ENCODE results near the gene CBX2. TPM values are rescaled to one million over a fixed set of nuclear protein-coding genes. Genes with fewer than 3 reads are reported as not detected.
A peak's percentile ranks its signal among the peaks of the same experiment; 100 is the strongest.

CBX2 gene
- total RNA-seq = 15.8 and 19.9 TPM in 2 replicates

GRCh38 chr17:79777894-79778503 lies at the start of gene CBX2:
TSS of gene CBX2 (plus strand) at chr17:79778148. CDS start at chr17:79778236, 88 bp downstream.
- no peak for DNase-seq (ENCODE audit: extremely low read depth, low read depth, low spot score)

DNA sequence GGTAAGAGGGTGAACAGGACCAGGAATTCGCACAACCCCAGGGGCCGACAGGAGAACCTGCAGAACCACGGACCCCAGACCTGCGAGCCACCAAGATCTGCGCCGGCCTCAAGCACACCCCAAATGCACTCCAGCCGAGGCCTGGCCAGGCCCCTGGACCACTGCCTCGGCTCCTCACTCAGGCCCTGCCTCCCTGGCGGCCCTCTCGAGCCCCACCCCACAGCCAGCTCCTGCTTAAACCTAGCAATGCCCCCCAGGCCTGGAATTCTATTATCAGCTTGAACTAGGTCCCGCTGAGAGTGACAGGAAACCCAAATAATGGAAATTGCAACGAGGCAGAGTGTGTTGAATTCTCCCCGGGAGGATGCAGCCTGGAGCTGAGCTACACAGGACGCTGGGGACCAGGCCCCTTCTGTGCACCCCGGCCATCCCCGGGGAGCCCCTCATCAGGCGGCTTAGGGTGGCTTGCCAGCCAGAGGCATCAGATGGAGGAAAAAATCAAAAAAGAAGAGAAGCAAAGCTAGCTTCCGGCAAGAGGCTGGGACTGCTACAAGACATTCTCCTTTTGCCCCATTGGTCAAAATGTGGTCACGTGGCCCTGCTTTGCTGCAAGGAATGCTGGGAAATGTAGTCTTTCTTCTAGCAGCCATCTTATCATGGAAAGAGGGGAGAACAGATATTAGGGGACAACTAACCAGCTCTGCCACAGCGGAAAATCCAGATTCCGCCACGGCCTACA lies 49.6 kb upstream of the CBX2 start:
- peak; percentile 73 for DNase-seq (ENCODE audit: extremely low read depth, low read depth, low spot score)

DNA sequence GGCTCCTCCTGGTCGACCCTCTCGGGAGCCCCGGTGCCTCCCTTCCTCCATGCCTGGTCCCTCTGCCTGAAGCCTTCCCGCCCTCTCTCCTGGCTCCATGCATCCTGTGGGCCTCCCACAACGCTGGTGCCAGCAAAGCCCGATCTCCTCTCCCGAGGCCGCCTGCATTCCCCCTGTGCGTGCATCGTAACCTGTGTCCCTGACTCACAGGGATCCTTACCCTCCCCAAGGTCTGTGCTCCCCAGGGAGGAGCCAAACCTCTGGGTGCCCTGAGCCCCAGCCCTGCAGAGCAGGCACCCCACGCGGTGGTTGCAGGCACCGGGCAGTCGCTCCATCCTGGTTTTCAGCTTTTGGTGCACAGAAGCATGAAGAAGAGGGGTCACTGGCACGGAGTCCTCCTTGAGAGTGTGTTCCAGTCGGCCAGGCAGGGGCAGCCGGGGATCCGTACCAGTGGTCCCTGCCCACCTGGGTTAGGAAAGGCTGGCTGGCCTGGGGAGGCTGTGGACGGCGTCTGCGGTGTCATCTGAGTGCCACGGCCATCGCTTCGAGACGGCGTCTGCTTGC lies 49.0 kb upstream of the CBX2 start:
- no peak for DNase-seq (ENCODE audit: extremely low read depth, low read depth, low spot score)

GRCh38 chr17:79729761-79730160 lies 48.2 kb upstream of the CBX2 start:
- no peak for DNase-seq (ENCODE audit: extremely low read depth, low read depth, low spot score)

- DNase-seq (ENCODE audit: extremely low read depth, low read depth, low spot score) = no peak
These were observed 47.5 kb upstream of the CBX2 start for GRCh38 chr17:79730437-79730768.

DNA sequence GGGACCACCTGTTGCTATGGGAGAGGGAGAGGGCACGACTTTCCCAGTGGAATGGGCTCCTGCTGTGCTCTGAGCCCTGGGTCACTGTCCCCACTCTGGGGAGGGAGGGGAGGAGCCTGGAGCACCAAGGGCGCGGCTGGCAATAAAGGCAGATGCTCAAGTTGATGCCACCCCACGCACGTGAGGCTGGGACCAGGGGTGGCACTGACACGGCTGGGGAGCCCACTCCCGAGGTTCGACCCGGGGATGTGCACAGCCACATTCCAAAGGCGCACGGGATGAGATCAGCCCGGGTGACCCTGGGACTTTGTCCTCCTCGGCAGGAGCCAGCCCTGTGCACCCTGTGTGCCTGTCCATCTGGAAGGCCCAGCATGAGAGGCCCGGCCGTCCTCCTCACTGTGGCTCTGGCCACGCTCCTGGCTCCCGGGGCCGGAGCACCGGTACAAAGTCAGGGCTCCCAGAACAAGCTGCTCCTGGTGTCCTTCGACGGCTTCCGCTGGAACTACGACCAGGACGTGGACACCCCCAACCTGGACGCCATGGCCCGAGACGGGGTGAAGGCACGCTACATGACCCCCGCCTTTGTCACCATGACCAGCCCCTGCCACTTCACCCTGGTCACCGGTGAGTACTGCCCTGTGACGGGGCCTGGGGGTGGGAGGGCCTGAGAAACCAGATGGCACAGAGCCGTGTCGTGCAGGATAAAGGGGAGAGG lies 47.0 kb upstream of the CBX2 start, which contains the start of gene ENPP7:
ENPP7 (plus strand) TSS at position 175 of the 715 bp plus-strand sequence; CDS start at position 372, 197 bp downstream.
- DNase-seq (ENCODE audit: extremely low read depth, low read depth, low spot score) = no peak

DNA sequence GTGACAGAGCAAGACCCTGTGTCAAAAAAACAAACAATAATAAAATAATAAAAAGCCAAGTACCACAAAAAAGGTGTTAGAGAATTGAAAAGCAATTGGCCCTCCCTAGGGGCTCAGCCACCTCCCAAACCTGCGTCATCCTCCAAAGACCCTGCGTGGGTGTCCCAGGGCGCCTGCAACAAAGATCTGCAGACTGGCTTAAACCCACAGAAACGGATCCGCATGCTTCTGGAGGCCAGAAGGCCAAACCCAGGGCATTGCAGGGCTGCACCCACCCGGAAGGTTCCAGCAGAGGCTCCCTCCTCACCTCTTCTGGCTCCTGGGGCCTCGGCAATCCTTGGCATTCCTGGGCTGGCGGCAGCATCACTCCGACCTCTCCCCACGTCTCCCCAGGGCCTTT lies 45.7 kb upstream of the CBX2 start:
- no peak for DNase-seq (ENCODE audit: extremely low read depth, low read depth, low spot score)

DNA sequence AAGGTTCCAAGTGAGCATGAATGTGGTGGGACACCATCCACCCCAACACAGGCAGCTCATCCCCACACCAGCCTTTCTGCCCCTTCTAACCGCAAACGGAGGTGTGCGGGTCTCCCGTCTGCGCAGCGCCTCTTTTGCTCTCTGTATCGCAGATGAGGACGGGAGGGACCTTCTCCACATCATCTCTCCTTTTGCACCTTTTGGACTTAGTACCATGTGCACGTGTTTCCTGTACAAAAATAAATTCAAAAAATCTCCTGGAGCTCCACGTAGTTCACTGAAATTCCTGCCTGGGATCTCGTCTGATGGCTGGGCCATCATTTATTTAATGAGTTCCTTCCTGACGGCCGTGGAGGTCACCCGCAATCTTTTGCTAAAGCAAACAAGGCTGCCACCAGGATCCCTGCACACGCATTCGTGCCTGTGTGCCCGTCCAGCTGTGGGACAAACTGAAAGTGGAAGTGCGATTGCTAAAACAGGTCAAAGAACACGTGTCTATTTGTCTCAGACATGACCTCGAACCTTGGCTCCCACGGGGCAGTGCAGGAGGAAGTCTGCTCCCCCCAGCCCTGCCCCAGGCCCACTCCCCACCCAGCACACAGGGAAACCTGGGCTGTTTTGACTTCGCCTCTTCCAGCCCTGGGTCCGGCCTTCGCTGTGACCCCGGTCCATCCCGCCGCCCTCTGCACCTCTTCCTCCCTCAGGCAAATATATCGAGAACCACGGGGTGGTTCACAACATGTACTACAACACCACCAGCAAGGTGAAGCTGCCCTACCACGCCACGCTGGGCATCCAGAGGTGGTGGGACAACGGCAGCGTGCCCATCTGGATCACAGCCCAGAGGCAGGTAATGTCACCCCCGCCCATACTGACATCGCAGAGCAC lies 44.9 kb upstream of the CBX2 start:
- no peak for DNase-seq (ENCODE audit: extremely low read depth, low read depth, low spot score)

DNA sequence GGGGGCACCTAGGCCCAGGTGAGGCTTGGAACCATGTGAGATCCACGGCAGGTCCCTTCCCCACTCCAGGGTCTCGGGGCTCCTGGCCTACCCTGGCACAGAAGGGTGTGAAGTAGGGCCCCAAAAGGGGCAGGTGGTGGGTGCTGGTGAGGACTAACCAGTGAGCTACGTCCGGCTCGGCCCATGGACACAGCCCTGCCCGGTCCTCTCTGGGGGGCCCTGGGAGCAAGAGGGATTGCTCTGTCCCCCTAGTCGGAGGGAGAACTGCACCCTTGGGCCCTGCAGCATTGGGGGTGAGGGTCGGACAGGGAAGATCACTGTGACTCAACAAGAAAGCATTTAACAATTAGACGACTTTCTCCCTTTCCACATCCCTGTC lies 44.3 kb upstream of the CBX2 start:
- DNase-seq (ENCODE audit: extremely low read depth, low read depth, low spot score) = no peak

GRCh38 chr17:79735096-79735495 lies 42.9 kb upstream of the CBX2 start:
- no peak for DNase-seq (ENCODE audit: extremely low read depth, low read depth, low spot score)

DNA sequence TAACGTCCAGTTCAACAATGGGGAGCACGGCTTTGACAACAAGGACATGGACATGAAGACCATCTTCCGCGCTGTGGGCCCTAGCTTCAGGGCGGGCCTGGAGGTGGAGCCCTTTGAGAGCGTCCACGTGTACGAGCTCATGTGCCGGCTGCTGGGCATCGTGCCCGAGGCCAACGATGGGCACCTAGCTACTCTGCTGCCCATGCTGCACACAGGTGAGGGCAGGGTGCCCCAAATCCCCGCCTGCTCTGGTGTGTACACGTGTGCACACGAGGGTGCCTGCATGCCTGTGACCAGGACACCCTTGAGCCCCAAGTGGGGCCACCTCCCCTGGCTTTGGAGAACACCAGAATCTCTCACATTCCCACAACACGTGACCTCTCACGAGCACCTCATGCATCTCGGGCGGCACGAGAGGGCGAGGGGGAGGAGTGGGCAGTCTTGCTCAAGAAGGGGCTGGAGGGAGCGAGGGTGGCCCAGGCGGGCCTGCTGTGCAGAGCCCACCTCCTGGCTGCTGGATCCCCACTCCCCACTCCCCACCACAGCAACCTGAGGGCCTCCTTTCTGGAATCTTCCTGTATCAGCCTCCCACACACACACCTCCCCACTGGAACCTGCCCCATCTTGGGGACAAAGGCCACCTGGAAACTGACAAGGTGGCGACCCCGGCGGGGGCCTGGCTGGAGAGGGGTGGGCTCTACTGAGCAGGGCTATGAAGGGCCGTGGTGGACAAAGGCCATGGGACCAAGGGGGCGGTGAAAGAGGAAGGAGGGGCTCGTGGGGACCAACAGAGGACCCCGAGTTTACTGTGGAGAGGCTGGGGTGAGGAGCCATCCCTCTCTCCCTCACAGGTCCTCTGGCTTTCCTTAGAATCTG lies 40.7 kb upstream of the CBX2 start:
- no peak for DNase-seq (ENCODE audit: extremely low read depth, low read depth, low spot score)

- no peak for DNase-seq (ENCODE audit: extremely low read depth, low read depth, low spot score)
These were observed 39.9 kb upstream of the CBX2 start for GRCh38 chr17:79737922-79738578.

- DNase-seq (ENCODE audit: extremely low read depth, low read depth, low spot score) = no peak
These were observed 39.3 kb upstream of the CBX2 start for GRCh38 chr17:79738643-79739042.

DNA sequence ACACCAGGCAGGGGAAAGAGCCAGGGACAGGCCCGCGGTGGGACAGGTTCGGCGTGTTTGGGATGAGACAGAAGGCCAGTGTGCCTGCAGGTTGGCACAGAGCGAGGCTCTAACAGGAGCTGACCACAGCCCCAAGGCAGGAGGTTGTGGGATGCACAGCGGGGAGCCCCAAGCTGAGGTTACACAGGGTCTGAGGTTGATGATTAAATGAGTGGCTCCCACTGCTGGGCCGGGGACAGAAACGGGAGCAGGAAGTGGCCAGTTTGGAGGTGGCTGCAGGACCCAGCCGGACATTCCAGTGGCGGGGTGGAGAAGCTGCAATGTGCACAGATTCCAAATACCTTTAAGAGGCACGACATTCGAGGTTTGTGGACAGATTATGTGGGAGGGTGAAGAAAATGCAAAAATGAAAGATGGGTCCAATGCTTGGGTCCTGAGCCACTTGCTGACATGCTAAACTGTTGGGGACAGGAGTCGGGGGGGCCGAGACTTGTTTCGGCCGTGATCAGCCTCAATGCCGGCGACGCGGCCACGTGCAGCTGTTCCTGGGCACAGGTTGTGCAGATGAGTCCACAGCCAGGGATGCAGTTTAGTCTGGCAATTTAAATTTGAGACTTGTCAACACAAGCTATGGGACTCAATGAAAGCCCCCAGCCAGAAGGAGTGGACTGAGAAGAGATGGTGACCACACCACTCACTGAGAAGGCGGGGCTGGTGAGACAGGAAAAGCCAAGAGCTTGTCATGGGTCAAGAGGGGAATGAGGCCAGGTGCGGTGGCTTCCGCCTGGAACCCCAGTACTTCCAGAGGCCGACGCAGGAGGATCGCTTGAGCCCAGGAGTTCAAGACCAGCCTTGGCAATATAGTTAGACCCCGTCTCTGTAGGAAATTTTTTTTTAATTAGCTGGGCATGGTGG lies 38.5 kb upstream of the CBX2 start:
- DNase-seq (ENCODE audit: extremely low read depth, low read depth, low spot score) = no peak

DNA sequence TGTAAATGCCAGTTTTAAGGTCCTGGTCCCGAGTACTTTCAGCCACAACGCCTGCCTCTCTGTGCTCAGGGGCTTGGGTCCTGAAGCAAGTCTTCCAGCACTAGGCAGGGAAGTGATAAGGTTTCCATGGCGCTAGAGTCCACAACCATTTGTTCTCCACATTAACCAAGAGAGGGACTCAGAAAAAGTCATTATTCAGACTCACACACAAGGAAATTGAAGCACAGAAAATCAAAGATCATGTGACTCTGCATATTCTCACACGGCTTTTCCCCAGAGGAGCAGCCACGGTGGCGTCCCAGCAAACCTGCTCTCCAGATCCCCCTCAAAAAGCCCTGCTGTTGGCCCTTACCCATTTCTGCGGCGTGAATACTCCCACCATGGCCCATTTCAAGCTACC lies 37.5 kb upstream of the CBX2 start:
- no peak for DNase-seq (ENCODE audit: extremely low read depth, low read depth, low spot score)

- DNase-seq (ENCODE audit: extremely low read depth, low read depth, low spot score) = no peak
These were observed 36.6 kb upstream of the CBX2 start for GRCh38 chr17:79741401-79741750.

DNA sequence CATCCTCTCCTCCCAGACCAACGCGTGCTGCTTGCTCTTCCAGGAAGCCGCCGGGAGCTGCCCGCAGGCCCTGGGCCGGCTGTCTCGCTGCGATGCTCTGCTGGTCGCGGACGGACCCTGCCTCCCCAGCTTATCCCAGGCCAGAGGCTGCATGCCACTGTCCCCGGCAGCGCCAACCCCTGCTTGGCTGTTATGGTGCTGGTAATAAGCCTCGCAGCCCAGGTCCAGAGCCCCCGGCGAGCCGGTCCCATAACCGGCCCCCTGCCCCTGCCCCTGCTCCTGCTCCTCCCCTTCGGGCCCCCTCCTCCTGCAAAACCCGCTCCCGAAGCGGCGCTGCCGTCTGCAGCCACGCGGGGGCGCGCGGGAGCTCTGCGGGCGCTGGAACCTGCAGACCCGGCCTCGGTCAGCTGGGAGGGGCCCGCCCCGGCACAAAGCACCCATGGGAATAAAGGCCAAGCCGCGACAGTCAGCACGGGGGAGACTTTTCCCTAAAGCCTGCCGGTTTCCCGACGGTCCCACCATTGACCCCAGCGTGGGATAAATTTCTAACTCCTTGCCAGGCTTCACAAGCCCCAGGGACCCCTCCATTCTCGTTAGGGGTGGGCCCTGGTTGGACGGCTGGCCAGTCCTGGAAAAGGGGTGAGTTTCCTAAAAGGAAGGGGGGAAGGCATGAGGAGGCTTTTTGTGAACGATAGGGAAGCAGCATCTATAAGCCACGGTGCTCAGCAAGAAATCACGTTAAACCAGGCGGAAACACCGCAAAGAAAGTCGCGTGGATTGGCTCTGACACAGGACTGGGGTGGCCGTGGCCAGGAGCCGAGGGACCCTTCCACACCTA lies 36.0 kb upstream of the CBX2 start:
- no peak for DNase-seq (ENCODE audit: extremely low read depth, low read depth, low spot score)

Measured in glomerular endothelial cell (primary cell).